HG03521 (cell line): ENCODE results near the gene ANP32A.
A peak's percentile ranks its signal among the peaks of the same experiment; 100 is the strongest.

Experiments used
- ATAC-seq: cut with Tn5 transposase; IDR thresholded peaks from one replicate; pipeline ENCODE4 v1.9.1; 2021; ENCODE audit warnings: mild to moderate bottlenecking, moderate library complexity; ENCODE audit not compliant: unreplicated experiment

Gene ANP32A

GRCh38 chr15:68800875-68801274, 19.8 kb downstream of the ANP32A start:
- ATAC-seq: no peak

DNA sequence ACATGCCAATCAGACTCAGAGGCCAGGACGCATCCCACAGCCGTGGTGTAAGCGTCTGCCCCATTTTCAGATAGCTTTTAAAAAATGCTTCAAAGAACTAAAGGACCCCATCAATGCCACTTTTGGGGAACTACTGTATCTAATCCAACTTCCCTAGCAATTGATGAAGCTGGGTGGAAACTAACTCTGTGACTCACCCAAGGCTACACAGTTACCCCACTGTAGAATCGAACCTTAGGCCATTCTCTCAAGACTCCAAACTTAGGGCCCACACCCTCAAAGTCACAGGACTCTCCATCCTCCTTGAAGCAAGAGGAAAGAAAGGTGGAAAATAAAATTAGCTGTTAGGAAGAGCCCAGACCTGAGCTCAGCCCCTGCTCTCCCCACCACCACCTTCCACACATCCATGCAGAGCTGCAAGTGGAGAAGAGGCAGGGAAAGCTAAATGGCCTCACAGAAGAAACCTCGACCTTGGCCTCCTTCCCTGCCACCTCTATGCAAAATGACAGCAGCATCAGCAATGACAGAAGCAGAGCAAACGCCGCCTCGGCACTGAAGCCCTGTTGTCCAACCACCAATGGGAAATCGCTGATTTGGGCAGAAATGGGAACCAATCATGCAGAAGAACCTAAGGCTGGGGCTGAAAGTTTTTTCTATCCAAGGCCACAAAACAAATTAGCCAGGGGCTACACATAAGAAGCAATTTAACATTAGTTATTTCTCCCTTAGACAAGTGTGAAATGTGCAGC, 22.2 kb downstream of the ANP32A start:
- no peak for ATAC-seq

DNA sequence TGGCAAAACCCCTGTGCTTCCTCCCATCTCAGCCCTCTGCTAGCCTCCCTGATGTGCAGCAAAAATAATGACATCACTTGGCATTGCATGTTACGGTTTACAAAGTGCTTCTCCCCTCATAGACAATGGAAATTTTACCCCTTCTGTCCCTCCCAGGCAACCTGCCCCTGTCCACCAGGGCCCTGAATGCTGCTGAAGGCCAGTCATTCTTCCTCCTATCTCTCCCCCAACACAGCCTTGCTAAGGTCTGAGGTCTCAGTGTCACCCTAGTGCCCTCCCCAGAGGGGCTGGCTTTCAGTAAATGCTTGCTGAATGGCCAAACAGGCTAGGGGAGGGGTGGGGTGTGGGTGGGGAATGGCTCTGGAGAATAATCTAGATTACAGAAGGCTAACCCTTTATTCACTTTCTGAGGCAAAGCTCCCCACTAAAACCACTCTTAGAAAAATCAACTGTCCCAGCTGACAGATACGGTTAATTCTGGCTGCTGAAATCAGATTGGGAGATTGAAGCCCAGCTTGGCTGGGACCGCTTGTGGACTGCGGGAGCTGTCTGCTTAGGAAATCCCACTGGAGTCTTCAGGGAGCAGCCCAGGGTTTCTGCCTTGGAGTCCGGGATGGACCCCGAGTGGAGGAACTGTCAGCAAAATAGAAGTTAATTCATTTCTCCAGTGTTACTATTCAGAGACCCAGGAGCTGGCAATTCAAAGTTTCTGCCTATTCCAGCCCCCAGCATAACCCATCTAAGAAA, 22.9 kb downstream of the ANP32A start:
- no peak for ATAC-seq

- ATAC-seq: no peak
Measured at GRCh38 chr15:68797191-68797590, 23.5 kb downstream of the ANP32A start.

- no peak for ATAC-seq
Measured at GRCh38 chr15:68796576-68796975, 24.1 kb downstream of the ANP32A start.

GRCh38 chr15:68795298-68795848, 25.3 kb downstream of the ANP32A start:
- ATAC-seq: peak; percentile 43

GRCh38 chr15:68794863-68795262, 25.8 kb downstream of the ANP32A start:
- no peak for ATAC-seq

GRCh38 chr15:68794307-68794706, 26.4 kb downstream of the ANP32A start:
- ATAC-seq: no peak

DNA sequence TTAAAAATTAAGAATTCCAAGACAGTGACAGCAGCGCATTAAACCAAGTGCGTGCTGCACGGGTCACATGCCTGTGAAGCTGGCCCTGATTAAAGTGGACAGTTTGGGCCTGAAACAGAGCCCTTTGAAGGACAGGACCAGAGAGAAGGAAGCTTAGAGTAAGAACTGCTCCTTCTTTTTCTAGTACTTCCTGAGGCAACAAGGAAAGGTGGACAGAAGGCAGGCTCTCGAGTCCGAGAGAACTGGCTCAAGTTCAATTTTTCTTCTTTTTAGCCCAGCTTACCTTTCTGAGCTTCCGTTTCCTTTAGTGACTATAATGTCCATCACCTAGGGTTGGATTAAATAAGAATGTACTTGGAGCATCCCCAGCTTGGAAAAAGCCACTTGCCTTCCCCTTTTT, 26.9 kb downstream of the ANP32A start:
- no peak for ATAC-seq

DNA sequence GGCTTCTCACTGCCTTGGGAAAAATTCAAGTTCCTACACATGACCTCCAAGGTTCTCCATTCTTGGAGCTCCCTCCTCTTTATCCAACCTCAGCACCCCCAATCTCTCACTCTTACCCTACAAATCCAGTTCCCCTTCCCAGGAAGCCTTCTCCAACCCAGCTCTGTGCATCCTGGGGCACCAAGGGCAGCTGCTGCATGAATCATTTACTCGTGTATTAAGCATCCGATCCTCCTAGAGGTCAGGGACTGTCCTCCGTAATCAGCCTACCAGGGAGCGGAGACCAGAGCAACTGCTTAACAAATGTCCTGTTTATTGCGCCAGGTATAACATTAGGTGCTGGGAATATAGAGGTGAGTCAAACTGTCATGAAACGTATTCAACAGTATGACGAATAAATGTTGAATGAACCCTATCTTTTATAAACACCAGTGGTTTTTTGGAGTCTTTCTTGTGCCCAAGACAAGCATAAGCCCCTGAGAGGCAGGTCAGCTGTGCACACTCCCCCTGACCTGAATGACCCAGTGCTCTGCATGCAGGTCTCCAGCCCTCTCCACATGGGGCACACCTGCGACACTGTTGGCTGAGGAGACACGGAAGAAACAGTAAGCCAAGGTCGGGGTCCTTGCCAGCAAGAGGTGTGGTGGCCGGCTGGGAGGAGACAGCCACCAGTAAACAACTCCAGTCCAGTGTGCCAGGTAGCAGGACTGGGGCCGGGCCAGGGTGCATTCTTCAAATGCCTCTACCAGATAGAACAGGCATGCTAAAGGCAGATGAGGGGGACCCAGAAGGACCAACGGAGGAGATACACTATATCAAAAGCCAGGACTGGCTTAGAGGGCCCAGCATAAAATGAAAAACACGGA, 27.6 kb downstream of the ANP32A start:
- no peak for ATAC-seq

- ATAC-seq: peak; percentile 45
Measured at GRCh38 chr15:68791431-68792283, 29.0 kb downstream of the ANP32A start.

- no peak for ATAC-seq
Measured at GRCh38 chr15:68790910-68791309, 29.8 kb downstream of the ANP32A start.

DNA sequence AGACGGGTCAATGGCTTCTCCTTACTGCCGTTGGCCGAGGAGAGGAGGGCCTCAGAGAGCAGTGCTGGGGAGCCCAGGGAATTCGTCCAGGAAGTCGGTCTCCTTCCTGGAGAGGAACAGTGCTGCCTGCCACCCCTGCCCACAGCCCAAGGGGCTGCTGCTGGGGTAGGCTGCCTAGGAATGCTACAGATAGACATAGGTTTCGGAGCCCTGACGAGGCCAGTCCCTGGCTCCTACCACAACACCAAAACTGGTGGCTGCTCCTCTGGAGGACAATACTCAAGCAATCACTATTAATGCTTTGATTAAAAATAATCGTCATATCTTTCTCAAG, 30.5 kb downstream of the ANP32A start:
- ATAC-seq: no peak

DNA sequence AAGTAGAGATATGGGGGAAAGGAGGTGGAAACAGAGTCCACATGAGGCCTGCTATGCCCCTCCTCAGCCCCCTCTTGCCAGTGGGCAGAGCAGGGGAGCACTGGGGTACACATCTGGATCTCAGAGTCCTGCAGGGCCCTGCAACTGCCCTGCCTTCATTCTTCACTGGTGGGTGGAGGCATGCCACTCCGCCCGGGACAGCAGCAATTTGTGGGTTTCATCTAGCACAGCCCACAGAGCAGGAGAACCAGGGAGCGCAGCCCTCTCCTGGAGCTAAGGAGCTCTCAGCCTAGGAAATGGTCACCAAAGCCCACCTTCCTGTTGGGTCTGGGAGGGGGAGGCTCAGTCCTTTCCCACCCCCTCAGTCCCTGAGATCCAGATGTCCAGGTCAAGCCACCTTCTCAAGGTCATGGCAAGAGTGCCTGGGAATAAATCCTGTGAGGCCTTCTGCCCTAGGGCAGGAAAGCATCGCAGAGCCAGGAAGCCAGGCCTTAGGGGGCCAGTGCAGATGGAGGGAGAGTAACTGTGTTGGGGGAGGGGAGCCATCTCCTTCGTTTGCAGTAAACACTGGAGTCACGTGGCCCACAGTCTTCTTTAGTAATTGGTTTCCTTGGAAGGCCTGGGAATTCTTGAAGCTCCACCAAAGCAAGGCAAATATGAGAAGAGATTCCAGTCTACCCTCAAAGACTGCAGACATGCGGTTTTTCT, 31.0 kb downstream of the ANP32A start:
- no peak for ATAC-seq

- ATAC-seq: no peak
Measured at GRCh38 chr15:68789091-68789490, 31.6 kb downstream of the ANP32A start.

DNA sequence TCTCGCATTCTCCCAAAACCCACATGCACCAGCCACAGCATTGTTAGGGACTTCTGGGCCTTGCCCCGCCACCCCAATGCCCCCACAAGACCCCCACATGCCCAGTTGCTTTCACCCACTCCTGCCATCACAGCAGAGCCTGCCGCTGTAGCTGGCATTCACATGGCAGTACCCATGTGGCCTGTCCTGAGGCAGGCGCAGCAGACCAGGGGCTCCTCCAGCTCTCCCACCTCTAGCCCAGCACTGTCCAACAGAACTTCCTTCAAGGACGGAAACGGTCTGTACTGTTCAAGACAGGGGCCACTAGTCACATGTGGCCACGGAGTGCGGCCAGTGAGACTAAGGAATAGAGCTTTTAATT, 32.5 kb downstream of the ANP32A start:
- ATAC-seq: no peak

- no peak for ATAC-seq
Measured at GRCh38 chr15:68787609-68788263, 33.0 kb downstream of the ANP32A start.

DNA sequence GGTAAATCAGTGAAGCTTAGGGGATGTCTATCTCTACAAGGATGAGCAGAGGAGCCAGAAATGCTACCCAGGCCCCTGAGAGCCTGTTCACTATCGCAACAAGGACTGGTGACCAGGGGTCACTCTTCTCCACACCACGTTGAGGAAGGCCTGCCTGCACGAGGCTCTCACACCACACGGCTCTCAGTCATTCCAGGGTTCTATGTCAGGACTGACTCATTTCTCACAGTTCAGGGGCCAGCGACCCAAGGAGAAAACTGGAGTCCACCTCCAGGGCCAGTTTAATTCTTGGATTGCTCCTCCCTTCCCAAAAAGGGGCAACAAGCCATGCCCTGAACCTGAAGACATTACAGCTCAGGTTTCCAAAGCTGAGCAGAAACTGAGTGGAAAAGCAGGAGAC, 33.9 kb downstream of the ANP32A start:
- ATAC-seq: no peak

- no peak for ATAC-seq
Measured at GRCh38 chr15:68785541-68785940, 35.2 kb downstream of the ANP32A start.
